ENCODE results near the gene CSRP1.
"Not testable (repeated sequence)": the region's sequence is repeated elsewhere in the genome, so short reads cannot be mapped to it uniquely, and the experiment has no call there.

Gene CSRP1

GRCh38 chr1:201475915-201476669, 30.8 kb downstream of the CSRP1 start:
- DNase-seq = no peak

GRCh38 chr1:201475130-201475529, 31.8 kb downstream of the CSRP1 start:
- no peak for DNase-seq

- DNase-seq = no peak
Measured at GRCh38 chr1:201473296-201473695, 33.6 kb downstream of the CSRP1 start.

- not testable (repeated sequence) for DNase-seq
Measured at GRCh38 chr1:201472321-201472720, 34.6 kb downstream of the CSRP1 start.

- no peak for DNase-seq
Measured at GRCh38 chr1:201471772-201472171, 35.2 kb downstream of the CSRP1 start.

- no peak for DNase-seq
Measured at GRCh38 chr1:201470581-201470980, 36.3 kb downstream of the CSRP1 start.

- DNase-seq = no peak
Measured at GRCh38 chr1:201469645-201470074, 37.3 kb downstream of the CSRP1 start.

GRCh38 chr1:201468844-201469644, 37.9 kb downstream of the CSRP1 start, which contains the start of gene PHLDA3:
PHLDA3 (minus strand) TSS chr1:201469188; CDS start chr1:201468786, 402 bp downstream.
- no peak for DNase-seq

- no peak for DNase-seq
Measured at GRCh38 chr1:201468501-201468843, 38.5 kb downstream of the CSRP1 start.

GRCh38 chr1:201466492-201466891, 40.4 kb downstream of the CSRP1 start:
- no peak for DNase-seq

- no peak for DNase-seq
Measured at GRCh38 chr1:201465698-201466290, 41.1 kb downstream of the CSRP1 start.

- DNase-seq = no peak
Measured at GRCh38 chr1:201463071-201463552, 43.8 kb downstream of the CSRP1 start.

GRCh38 chr1:201461645-201462441, 45.1 kb downstream of the CSRP1 start:
- DNase-seq = no peak

GRCh38 chr1:201460814-201461644, 45.9 kb downstream of the CSRP1 start:
- DNase-seq = no peak

GRCh38 chr1:201459775-201460174, 47.1 kb downstream of the CSRP1 start:
- no peak for DNase-seq

GRCh38 chr1:201459052-201459451, 47.9 kb downstream of the CSRP1 start:
- DNase-seq = no peak

GRCh38 chr1:201457508-201457960, 49.4 kb downstream of the CSRP1 start:
- DNase-seq = no peak

GRCh38 chr1:201456499-201457309, 50.2 kb downstream of the CSRP1 start:
- DNase-seq = no peak

- DNase-seq = no peak
Measured at GRCh38 chr1:201455098-201455497, 51.8 kb downstream of the CSRP1 start.

GRCh38 chr1:201454608-201455007, 52.3 kb downstream of the CSRP1 start:
- DNase-seq = no peak

GRCh38 chr1:201452866-201453265, 54.1 kb downstream of the CSRP1 start:
- DNase-seq = no peak

Data from activated naive CD4-positive, alpha-beta T cell (primary cell).